HG03457 (cell line): Measurements from ENCODE around the gene ACSS2.

Experiments used
- ATAC-seq: cut with Tn5 transposase; IDR thresholded peaks from one replicate; pipeline ENCODE4 v1.9.1; 2021; ENCODE audit warnings: moderate number of reproducible peaks; ENCODE audit not compliant: unreplicated experiment

Gene ACSS2

DNA sequence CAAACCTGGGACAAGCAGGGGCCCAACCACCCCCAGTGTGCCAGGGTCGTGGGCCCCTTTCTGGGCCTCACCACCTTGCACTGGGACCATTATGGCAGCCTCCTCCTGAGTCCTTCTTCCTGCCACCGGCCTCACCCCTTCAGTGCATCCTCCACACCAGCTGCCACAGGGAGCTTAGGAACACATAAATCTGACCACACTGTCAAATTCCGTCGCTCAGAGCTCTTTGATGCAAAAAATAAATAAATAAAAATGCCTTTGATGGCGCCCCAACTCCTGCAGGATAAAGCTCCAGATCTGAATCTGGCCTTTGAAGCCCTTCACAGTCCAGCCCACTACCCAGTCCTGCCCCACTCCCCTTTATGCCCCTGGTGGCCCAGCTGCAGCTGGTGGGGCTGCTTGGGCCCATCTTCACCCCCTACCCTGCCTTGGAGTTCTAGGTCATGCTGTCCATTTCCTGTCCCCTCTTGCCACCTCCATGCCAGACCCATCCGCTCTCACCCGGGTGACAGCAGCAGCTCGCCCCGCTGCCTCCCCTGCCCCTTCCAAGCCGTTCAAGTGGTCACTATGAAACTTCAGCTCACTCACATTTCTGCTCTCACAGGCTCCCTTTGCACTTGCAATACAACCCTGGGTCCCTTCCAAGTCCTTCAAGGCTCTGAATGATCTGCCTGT is 95.3 kb downstream of the ACSS2 start:
- no peak for ATAC-seq

DNA sequence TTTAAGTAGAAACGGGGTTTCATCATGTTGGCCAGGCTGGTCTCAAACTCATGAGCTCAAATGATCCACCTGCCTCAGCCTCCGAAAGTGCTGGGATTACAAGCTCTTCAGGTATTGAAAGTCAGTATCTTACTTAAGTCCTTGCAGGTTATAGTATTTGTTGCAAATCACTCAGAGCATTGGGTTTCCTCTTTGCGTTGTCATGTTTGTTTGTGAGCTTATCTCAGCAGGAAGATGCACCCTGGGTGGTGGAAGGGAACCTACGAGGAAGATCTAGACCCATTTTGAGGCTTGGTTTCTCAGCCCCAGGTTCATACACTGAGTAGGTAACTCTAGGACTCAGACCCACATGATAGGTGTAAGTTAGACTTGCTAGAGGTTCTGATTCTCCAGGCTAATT is 97.8 kb downstream of the ACSS2 start:
- no peak for ATAC-seq

DNA sequence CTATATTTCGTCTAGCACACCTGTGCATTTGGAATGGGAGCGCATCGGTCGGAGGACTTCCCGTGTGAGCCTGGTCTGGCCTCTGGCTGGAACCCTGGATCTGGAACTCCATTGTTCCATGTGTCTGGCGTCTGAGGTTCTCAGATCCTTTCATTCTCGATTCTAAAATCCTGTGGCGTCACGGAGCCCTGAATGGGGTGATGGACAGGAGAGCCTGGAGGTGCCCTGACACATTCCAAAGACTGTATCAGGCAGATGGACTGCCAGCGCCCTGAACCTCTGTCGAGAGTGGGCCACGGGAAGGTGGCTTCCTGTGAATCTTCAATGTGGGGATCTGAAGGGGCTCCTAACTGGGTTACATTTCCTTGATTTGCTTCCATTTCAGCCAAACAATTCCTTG is 99.9 kb downstream of the ACSS2 start:
- ATAC-seq: no peak
